Fibroblast of lung (primary cell): ENCODE measurements around the gene AFTPH.

Experiments
- CTCF ChIP-seq, 2 donors: IDR thresholded peaks in 1 of 2; conservative IDR thresholded peaks in 1 of 2; 1 replicate in 1 of 2; 2 replicates in 1 of 2; pipeline ENCODE4 v1.5.1; 2011 to 2012; ENCODE audit warnings: low read length in 2 of 2, control low read depth in 1 of 2, inconsistent platforms in 1 of 2, low read depth in 1 of 2, mild to moderate bottlenecking in 1 of 2
- EZH2 ChIP-seq: IDR thresholded peaks from 2 replicates; pipeline ENCODE4 v1.5.1; 2012; ENCODE audit warnings: low read length, control low read depth, mild to moderate bottlenecking; ENCODE audit errors: missing control alignments

- TF ChIP-seq CTCF (conservative IDR thresholded peaks at IDR 0.05 in 1 of 2, IDR thresholded peaks at IDR 0.05 in 1 of 2; ENCODE audit: low read depth in 1 of 2, low read length in 2 of 2) (no peak), EZH2 (no peak)
Observed at GRCh38 chr2:64604155-64604554, 80.0 kb downstream of the AFTPH start.
